MM.1S (cell line): ENCODE results near the gene KIF5A.
A peak's percentile ranks its signal among the peaks of the same experiment; 100 is the strongest.

ENCODE experiments used
- DNase-seq: peaks from one replicate; pipeline ENCODE4 v3.0.0-alpha.2; 2015
- H2AFZ ChIP-seq: fragments of 300-600 bp; sonication (generic); 2 replicates; pipeline ENCODE4 v1.6.0; 2016; ENCODE audit warnings: antibody characterized with exemption, low read length
- H3F3A ChIP-seq: fragments of 300-600 bp; sonication (generic); 2 replicates; pipeline ENCODE4 v1.6.1; 2016; ENCODE audit warnings: mild to moderate bottlenecking, antibody characterized with exemption, low read length, moderate library complexity, mixed read lengths; ENCODE audit not compliant: insufficient read depth
- H3K27ac ChIP-seq: fragments of 300-600 bp; sonication (generic); 2 replicates; pipeline ENCODE4 v1.5.1; 2016; ENCODE audit warnings: mild to moderate bottlenecking, low read length
- H3K27me3 ChIP-seq: fragments of 300-600 bp; sonication (generic); replicated peaks from 2 replicates; pipeline ENCODE4 v1.6.0; 2016; ENCODE audit warnings: low read length; ENCODE audit not compliant: insufficient read depth
- H3K36me3 ChIP-seq: fragments of 300-600 bp; sonication (generic); replicated peaks from 2 replicates; pipeline ENCODE4 v1.6.1; 2016; ENCODE audit warnings: mild to moderate bottlenecking, low read length, mixed read lengths; ENCODE audit not compliant: insufficient read depth
- H3K4me1 ChIP-seq: fragments of 300-600 bp; sonication (generic); 2 replicates; pipeline ENCODE4 v1.6.1; 2016; ENCODE audit warnings: low read length, mixed read lengths
- H3K4me2 ChIP-seq: fragments of 300-600 bp; sonication (generic); 2 replicates; pipeline ENCODE4 v1.6.0; 2016; ENCODE audit warnings: low read depth, low read length
- H3K4me3 ChIP-seq: fragments of 300-600 bp; sonication (generic); 2 replicates; pipeline ENCODE4 v1.5.1; 2016; ENCODE audit warnings: low read length, mixed read lengths
- H3K79me2 ChIP-seq: fragments of 300-600 bp; sonication (generic); 2 replicates; pipeline ENCODE4 v1.6.1; 2016; ENCODE audit warnings: mixed run types, low read length, mixed read lengths
- H3K9ac ChIP-seq: fragments of 300-600 bp; sonication (generic); 2 replicates; pipeline ENCODE4 v1.6.1; 2016; ENCODE audit warnings: low read length, mixed read lengths
- H3K9me2 ChIP-seq: fragments of 300-600 bp; sonication (generic); replicated peaks from 2 replicates; pipeline ENCODE4 v1.6.1; 2016; ENCODE audit warnings: mild to moderate bottlenecking, low read length, mixed read lengths; ENCODE audit not compliant: insufficient read depth
- H3K9me3 ChIP-seq: fragments of 300-600 bp; sonication (generic); replicated peaks from 2 replicates; pipeline ENCODE4 v1.6.1; 2016; ENCODE audit warnings: mild to moderate bottlenecking, low read length, mixed read lengths; ENCODE audit not compliant: insufficient read depth
- H4K20me1 ChIP-seq: fragments of 300-600 bp; sonication (generic); 2 replicates; pipeline ENCODE4 v1.6.1; 2016; ENCODE audit warnings: mild to moderate bottlenecking, low read length, moderate library complexity, mixed read lengths; ENCODE audit not compliant: insufficient read depth
- CTCF ChIP-seq: fragments of 300-600 bp; sonication (generic); IDR thresholded peaks from 2 replicates; pipeline ENCODE4 v1.5.1; 2016; ENCODE audit warnings: antibody characterized with exemption, low read length, mixed read lengths
- EZH2 ChIP-seq: fragments of 300-600 bp; sonication (generic); optimal IDR thresholded peaks from 2 replicates; pipeline ENCODE3; 2017; ENCODE audit warnings: low read depth, mild to moderate bottlenecking, antibody characterized with exemption, low read length, mixed read lengths
- EZH2phosphoT487 ChIP-seq: fragments of 300-600 bp; sonication (generic); IDR thresholded peaks from 2 replicates; pipeline ENCODE4 v1.6.1; 2018; ENCODE audit warnings: antibody characterized with exemption, low read length

Gene KIF5A

GRCh38 chr12:57583008-57583831, 33.4 kb downstream of the KIF5A start:
- Histone ChIP-seq H3K27me3 (peaks cover 29% of the 10 kb centered on the region), H3K4me3 (peak overlapping the region; percentile 13; the same call in 1 of the 2 replicates), H3K4me2 (peak overlapping the region; percentile 47), H3K9me3 (no peaks in the 10 kb centered on the region), H3K27ac (no peak overlapping the region), H3K36me3 (no peaks in the 10 kb centered on the region), H3F3A (no peaks in the 10 kb centered on the region), H3K9ac (no peak overlapping the region), H2AFZ (peak overlapping the region; percentile 44; the same call in 1 of the 2 replicates), H4K20me1 (no peaks in the 10 kb centered on the region), H3K4me1 (no peaks in the 10 kb centered on the region), H3K9me2 (no peaks in the 10 kb centered on the region), H3K79me2 (no peaks in the 10 kb centered on the region)
- TF ChIP-seq CTCF = peak; percentile 97
- TF ChIP-seq EZH2phosphoT487 = no peak
- peak; percentile 86 for DNase-seq

GRCh38 chr12:57584050-57584449, 34.2 kb downstream of the KIF5A start:
- Histone ChIP-seq H3K9ac (no peak overlapping the region), H3K4me1 (no peaks in the 10 kb centered on the region)

GRCh38 chr12:57584690-57585089, 34.8 kb downstream of the KIF5A start:
- Histone ChIP-seq H3K4me3 (no peak overlapping the region), H2AFZ (no peak overlapping the region), H3K9me2 (no peaks in the 10 kb centered on the region), H3K79me2 (no peaks in the 10 kb centered on the region), H3K27ac (no peak overlapping the region), H3K4me2 (no peak overlapping the region), H3K27me3 (peaks cover 32% of the 10 kb centered on the region), H3K4me1 (no peaks in the 10 kb centered on the region), H3K9me3 (no peaks in the 10 kb centered on the region), H3K36me3 (no peaks in the 10 kb centered on the region), H3K9ac (no peak overlapping the region), H4K20me1 (no peaks in the 10 kb centered on the region), H3F3A (no peaks in the 10 kb centered on the region)
- no peak for DNase-seq
- no peak for TF ChIP-seq EZH2phosphoT487
- TF ChIP-seq CTCF = no peak
- no peak for TF ChIP-seq EZH2

More at GRCh38 chr12:57584050-57584449, 34.2 kb downstream of the KIF5A start:
- Histone ChIP-seq H3K4me2 (no peak overlapping the region), H3K9me3 (no peaks in the 10 kb centered on the region), H3K79me2 (no peaks in the 10 kb centered on the region), H3K36me3 (no peaks in the 10 kb centered on the region), H3K27ac (no peak overlapping the region), H3K27me3 (peaks cover 32% of the 10 kb centered on the region), H3K9me2 (no peaks in the 10 kb centered on the region), H4K20me1 (no peaks in the 10 kb centered on the region), H3K4me3 (no peak overlapping the region), H2AFZ (no peak overlapping the region), H3F3A (no peaks in the 10 kb centered on the region)
- no peak for TF ChIP-seq EZH2
- no peak for TF ChIP-seq CTCF
- TF ChIP-seq EZH2phosphoT487 = no peak
- DNase-seq = no peak
